OCI-LY1 (cell line): ENCODE measurements around the gene SCML1.
"Not testable (repeated sequence)": the region's sequence is repeated elsewhere in the genome, so short reads cannot be mapped to it uniquely, and the experiment has no call there.

Experiments
- CTCF ChIP-seq: fragments of 200-600 bp; sonication (generic), shearing (Covaris generic); IDR thresholded peaks from 2 replicates; pipeline ENCODE4 v1.5.1; 2017; ENCODE audit warnings: mild to moderate bottlenecking, antibody characterized with exemption, low read length, moderate library complexity, mixed read lengths
- EZH2 ChIP-seq: fragments of 200-600 bp; sonication (generic), shearing (Covaris generic); IDR thresholded peaks from 2 replicates; pipeline ENCODE4 v1.8.0; 2017; ENCODE audit warnings: borderline replicate concordance, mixed run types, mild to moderate bottlenecking, antibody characterized with exemption, low read length, moderate library complexity, mixed read lengths

DNA sequence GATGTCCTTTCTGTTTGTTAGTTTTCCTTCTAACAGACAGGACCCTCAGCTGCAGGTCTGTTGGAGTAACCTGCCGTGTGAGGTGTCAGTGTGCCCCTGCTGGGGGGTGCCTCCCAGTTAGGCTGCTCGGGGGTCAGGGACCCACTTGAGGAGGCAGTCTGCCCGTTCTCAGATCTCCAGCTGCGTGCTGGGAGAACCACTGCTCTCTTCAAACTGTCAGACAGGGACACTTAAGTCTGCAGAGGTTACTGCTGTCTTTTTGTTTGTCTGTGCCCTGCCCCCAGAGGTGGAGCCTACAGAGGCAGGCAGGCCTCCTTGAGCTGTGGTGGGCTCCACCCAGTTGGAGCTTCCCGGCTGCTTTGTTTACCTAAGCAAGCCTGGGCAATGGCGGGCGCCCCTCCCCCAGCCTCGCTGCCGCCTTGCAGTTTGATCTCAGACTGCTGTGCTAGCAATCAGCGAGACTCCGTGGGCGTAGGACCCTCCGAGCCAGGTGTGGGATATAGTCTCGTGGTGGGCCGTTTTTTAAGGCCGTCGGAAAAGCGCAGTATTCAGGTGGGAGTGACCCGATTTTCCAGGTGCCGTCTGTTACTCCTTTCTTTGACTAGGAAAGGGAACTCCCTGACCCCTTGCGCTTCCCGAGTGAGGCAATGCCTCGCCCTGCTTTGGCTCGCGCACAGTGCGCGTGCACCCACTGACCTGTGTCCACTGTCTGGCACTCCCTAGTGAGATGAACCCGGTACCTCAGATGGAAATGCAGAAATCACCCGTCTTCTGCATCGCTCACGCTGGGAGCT, 49.5 kb downstream of the SCML1 start:
- TF ChIP-seq CTCF, EZH2: not testable (repeated sequence)
